Neural progenitor cell (in vitro differentiated cells): ENCODE results near the gene HMOX2. TPM values are rescaled to one million over a fixed set of nuclear protein-coding genes. Genes with fewer than 3 reads are reported as not detected.
A peak's percentile ranks its signal among the peaks of the same experiment; 100 is the strongest.

Experiments
- DNase-seq: peaks from one replicate; pipeline ENCODE4 v3.0.0-alpha.2; 2016; ENCODE audit warnings: low spot score
- H2AFZ ChIP-seq: fragments of 200-600 bp; sonication (generic); replicated peaks from 2 replicates; pipeline ENCODE4 v1.6.1; 2016; ENCODE audit warnings: antibody characterized with exemption
- H3F3A ChIP-seq: fragments of 200-600 bp; sonication (generic); 2 replicates; pipeline ENCODE4 v1.6.1; 2016; ENCODE audit warnings: antibody characterized with exemption, low read depth
- H3K27ac ChIP-seq: fragments of 200-600 bp; sonication (generic); 2 replicates; pipeline ENCODE4 v1.5.1; 2016; ENCODE audit warnings: mild to moderate bottlenecking
- H3K27me3 ChIP-seq: fragments of 200-600 bp; sonication (generic); 2 replicates; pipeline ENCODE4 v1.6.1; 2016; ENCODE audit warnings: mild to moderate bottlenecking, moderate library complexity
- H3K36me3 ChIP-seq: fragments of 200-600 bp; sonication (generic); 2 replicates; pipeline ENCODE4 v1.5.1; 2016
- H3K4me1 ChIP-seq: fragments of 200-600 bp; sonication (generic); 2 replicates; pipeline ENCODE4 v1.6.1; 2016; ENCODE audit warnings: mixed run types
- H3K4me2 ChIP-seq: fragments of 200-600 bp; sonication (generic); 2 replicates; pipeline ENCODE4 v1.6.1; 2016
- H3K4me3 ChIP-seq: fragments of 200-600 bp; sonication (generic); 2 replicates; pipeline ENCODE4 v1.5.1; 2016
- H3K79me2 ChIP-seq: fragments of 200-600 bp; sonication (generic); 2 replicates; pipeline ENCODE4 v1.6.1; 2016; ENCODE audit warnings: low read depth
- H3K9ac ChIP-seq: fragments of 200-600 bp; sonication (generic); 2 replicates; pipeline ENCODE4 v1.6.1; 2016
- H3K9me3 ChIP-seq: fragments of 200-600 bp; sonication (generic); 2 replicates; pipeline ENCODE4 v1.5.1; 2016; ENCODE audit warnings: low read depth
- H4K20me1 ChIP-seq: fragments of 200-600 bp; sonication (generic); 2 replicates; pipeline ENCODE4 v1.6.1; 2016; ENCODE audit warnings: low read depth
- H3K27ac Mint-ChIP-seq: 3 replicates; pipeline ENCODE4 v1.8.0; 2021; ENCODE audit warnings: mixed read lengths
- H3K27me3 Mint-ChIP-seq: 2 replicates; pipeline ENCODE4 v1.8.0; 2022; ENCODE audit warnings: low read depth, mild to moderate bottlenecking, inconsistent platforms, moderate library complexity, mixed read lengths; ENCODE audit not compliant: insufficient read depth
- H3K36me3 Mint-ChIP-seq: 3 replicates; pipeline ENCODE4 v1.8.0; 2021; ENCODE audit warnings: mixed read lengths
- H3K4me1 Mint-ChIP-seq: 3 replicates; pipeline ENCODE4 v1.8.0; 2021; ENCODE audit warnings: mixed read lengths
- H3K4me3 Mint-ChIP-seq: 3 replicates; pipeline ENCODE4 v1.8.0; 2021; ENCODE audit warnings: mild to moderate bottlenecking, moderate library complexity, mixed read lengths
- H3K9me3 Mint-ChIP-seq: 3 replicates; pipeline ENCODE4 v1.8.0; 2020; ENCODE audit warnings: mixed read lengths
- EZH2 ChIP-seq: fragments of 200-600 bp; sonication (generic); IDR thresholded peaks from 2 replicates; pipeline ENCODE4 v1.6.1; 2017; ENCODE audit warnings: antibody characterized with exemption, mild to moderate bottlenecking, moderate library complexity
- EZH2phosphoT487 ChIP-seq: fragments of 200-600 bp; sonication (generic); IDR thresholded peaks from 2 replicates; pipeline ENCODE4 v1.6.1; 2017; ENCODE audit warnings: antibody characterized with exemption
- total RNA-seq: library from RNA; depleted of rRNA; stranded (reverse); fragments of >200 nt; gene quantifications from 2 replicates; pipeline ENCODE4 v1.2.3, GENCODE V29; 2015; ENCODE audit warnings: low replicate concordance
- TF ChIP-seq, protein P1 (sequence below): fragments of 200-600 bp; sonication (generic); IDR thresholded peaks from 2 replicates; pipeline ENCODE4 v1.5.1; 2017; ENCODE audit warnings: antibody characterized with exemption, mild to moderate bottlenecking

Gene HMOX2
- total RNA-seq, 1 donor from 2014 or later, result 20.3 TPM

DNA sequence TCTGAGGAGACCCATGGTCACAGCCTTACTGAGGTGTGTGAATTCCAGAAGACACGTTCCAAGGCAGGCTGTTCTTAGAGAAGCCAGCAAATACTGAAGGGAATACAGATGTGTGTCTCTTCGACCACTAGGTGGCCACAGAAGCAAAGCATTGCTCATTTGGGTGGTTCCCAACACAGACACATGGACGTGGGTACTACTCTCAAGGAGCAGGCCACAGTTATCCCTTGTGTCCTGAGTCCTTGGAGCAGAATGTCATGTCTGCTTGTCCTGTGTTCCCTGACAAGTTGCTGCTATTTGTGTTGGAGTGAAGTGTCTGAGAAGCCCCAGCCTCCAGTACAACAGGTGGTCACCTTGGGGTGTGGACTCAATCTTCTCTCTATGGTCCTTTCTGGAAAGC is 30.3 kb downstream of the HMOX2 start:
- peaks cover 7% of the 10 kb centered on the region for H3K4me1 Mint-ChIP-seq
- no peak overlapping the region for H3K4me2 ChIP-seq
- H3K4me1 ChIP-seq, result peaks cover 2% of the 10 kb centered on the region
- no peaks in the 10 kb centered on the region for H3K36me3 ChIP-seq
- H3K9ac ChIP-seq, result no peak overlapping the region
- peaks cover 6% of the 10 kb centered on the region for H4K20me1 ChIP-seq
- H3K9me3 Mint-ChIP-seq, result no peaks in the 10 kb centered on the region
- H3K4me3 ChIP-seq, result no peak overlapping the region
- H3K27me3 ChIP-seq, result no peaks in the 10 kb centered on the region
- peaks cover 4% of the 10 kb centered on the region for H3K36me3 Mint-ChIP-seq
- H3F3A ChIP-seq, result peaks cover 8% of the 10 kb centered on the region
- H2AFZ ChIP-seq, result no peak overlapping the region
- H3K9me3 ChIP-seq, result no peaks in the 10 kb centered on the region
- TF ChIP-seq, protein P1, sequence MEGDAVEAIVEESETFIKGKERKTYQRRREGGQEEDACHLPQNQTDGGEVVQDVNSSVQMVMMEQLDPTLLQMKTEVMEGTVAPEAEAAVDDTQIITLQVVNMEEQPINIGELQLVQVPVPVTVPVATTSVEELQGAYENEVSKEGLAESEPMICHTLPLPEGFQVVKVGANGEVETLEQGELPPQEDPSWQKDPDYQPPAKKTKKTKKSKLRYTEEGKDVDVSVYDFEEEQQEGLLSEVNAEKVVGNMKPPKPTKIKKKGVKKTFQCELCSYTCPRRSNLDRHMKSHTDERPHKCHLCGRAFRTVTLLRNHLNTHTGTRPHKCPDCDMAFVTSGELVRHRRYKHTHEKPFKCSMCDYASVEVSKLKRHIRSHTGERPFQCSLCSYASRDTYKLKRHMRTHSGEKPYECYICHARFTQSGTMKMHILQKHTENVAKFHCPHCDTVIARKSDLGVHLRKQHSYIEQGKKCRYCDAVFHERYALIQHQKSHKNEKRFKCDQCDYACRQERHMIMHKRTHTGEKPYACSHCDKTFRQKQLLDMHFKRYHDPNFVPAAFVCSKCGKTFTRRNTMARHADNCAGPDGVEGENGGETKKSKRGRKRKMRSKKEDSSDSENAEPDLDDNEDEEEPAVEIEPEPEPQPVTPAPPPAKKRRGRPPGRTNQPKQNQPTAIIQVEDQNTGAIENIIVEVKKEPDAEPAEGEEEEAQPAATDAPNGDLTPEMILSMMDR, result peak; percentile 85
- TF ChIP-seq EZH2phosphoT487, result no peak
- H3K27me3 Mint-ChIP-seq, result peaks cover 2% of the 10 kb centered on the region
- DNase-seq, result peak; percentile 85
- H3K27ac ChIP-seq, result no peak overlapping the region
- H3K79me2 ChIP-seq, result peaks cover 4% of the 10 kb centered on the region
- no peak overlapping the region for H3K4me3 Mint-ChIP-seq
- no peak overlapping the region for H3K27ac Mint-ChIP-seq

DNA sequence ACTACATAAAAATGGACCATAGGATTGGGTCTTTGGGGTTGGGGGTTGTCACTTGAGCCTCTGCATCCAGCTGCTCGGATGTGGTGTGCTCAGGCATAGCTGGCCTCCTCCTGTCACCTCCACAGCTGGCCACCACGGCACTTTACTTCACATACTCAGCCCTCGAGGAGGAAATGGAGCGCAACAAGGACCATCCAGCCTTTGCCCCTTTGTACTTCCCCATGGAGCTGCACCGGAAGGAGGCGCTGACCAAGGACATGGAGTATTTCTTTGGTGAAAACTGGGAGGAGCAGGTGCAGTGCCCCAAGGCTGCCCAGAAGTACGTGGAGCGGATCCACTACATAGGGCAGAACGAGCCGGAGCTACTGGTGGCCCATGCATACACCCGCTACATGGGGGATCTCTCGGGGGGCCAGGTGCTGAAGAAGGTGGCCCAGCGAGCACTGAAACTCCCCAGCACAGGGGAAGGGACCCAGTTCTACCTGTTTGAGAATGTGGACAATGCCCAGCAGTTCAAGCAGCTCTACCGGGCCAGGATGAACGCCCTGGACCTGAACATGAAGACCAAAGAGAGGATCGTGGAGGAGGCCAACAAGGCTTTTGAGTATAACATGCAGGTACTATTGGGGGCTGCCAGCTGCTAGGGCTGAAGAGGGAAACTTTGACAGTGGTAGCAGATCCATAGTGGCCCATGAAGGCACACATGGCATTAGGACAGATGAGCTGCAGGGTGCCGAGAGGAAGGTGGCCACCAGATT is 31.6 kb downstream of the HMOX2 start:
- no peak for DNase-seq
- Histone ChIP-seq H3K27me3 (no peaks in the 10 kb centered on the region), H3K4me2 (no peak overlapping the region), H3K79me2 (no peaks in the 10 kb centered on the region), H4K20me1 (peaks cover 6% of the 10 kb centered on the region), H3K36me3 (no peaks in the 10 kb centered on the region), H2AFZ (no peak overlapping the region), H3K9me3 (no peaks in the 10 kb centered on the region), H3K27ac (no peak overlapping the region), H3F3A (peaks cover 8% of the 10 kb centered on the region), H3K4me1 (no peaks in the 10 kb centered on the region), H3K9ac (no peak overlapping the region), H3K4me3 (no peak overlapping the region)
- Mint-ChIP-seq H3K9me3 (no peaks in the 10 kb centered on the region), H3K36me3 (peaks cover 9% of the 10 kb centered on the region), H3K27me3 (peaks cover 2% of the 10 kb centered on the region), H3K27ac (no peak overlapping the region), H3K4me1 (peaks cover 7% of the 10 kb centered on the region), H3K4me3 (no peak overlapping the region)
- no peak for TF ChIP-seq EZH2
- TF ChIP-seq, protein P1, result no peak
- TF ChIP-seq EZH2phosphoT487, result no peak

DNA sequence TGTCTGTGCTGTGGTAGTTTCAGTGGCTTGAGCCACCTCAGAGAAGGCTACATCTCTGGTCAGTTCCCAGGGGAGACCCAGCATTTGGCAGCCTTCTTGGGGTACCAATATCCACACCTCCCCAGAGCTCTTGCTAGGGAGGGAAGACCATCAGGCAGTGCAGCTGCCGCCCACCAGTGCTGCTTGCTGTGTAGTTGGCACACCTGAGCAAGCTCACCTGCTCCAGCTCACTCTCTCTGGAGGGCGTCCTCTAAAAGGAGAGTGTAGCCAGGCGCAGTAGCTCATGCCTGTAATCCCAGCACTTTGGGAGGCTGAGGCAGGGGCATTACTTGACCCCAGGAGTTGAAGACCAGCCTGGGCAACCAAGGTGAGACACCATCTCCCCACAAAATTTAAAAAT is 32.6 kb downstream of the HMOX2 start:
- Mint-ChIP-seq H3K36me3 (peaks cover 9% of the 10 kb centered on the region), H3K9me3 (no peaks in the 10 kb centered on the region), H3K27me3 (peaks cover 2% of the 10 kb centered on the region), H3K4me3 (no peak overlapping the region), H3K4me1 (peaks cover 7% of the 10 kb centered on the region), H3K27ac (no peak overlapping the region)
- peaks cover 8% of the 10 kb centered on the region for H3F3A ChIP-seq
- H4K20me1 ChIP-seq, result peaks cover 3% of the 10 kb centered on the region
- no peaks in the 10 kb centered on the region for H3K9me3 ChIP-seq
- H3K79me2 ChIP-seq, result no peaks in the 10 kb centered on the region
- H3K4me3 ChIP-seq, result no peak overlapping the region
- H3K36me3 ChIP-seq, result no peaks in the 10 kb centered on the region
- H3K9ac ChIP-seq, result no peak overlapping the region
- no peak overlapping the region for H2AFZ ChIP-seq
- no peaks in the 10 kb centered on the region for H3K4me1 ChIP-seq
- DNase-seq, result no peak
- TF ChIP-seq EZH2 (no peak), EZH2phosphoT487 (no peak)
- TF ChIP-seq, protein P1, result no peak
- H3K27ac ChIP-seq, result no peak overlapping the region
- H3K27me3 ChIP-seq, result no peaks in the 10 kb centered on the region
- no peak overlapping the region for H3K4me2 ChIP-seq
